ENCODE data around the gene MYPN.

MYPN gene

GRCh38 chr10:68166871-68167585 lies 57.7 kb downstream of the MYPN start:
- WGBS, 2 experiments: 89 to 90% methylated on average over 3 of the region's 3 CpGs

GRCh38 chr10:68167586-68168189 lies 58.4 kb downstream of the MYPN start:
- Histone ChIP-seq H3K4me1 (ENCODE audit: control insufficient read depth, insufficient read depth, low read length) (no peaks in the 10 kb centered on the region), H3K27me3 (ENCODE audit: control insufficient read depth, insufficient read depth, low read length, poor library complexity, severe bottlenecking) (no peaks in the 10 kb centered on the region), H3K36me3 (ENCODE audit: control insufficient read depth, insufficient read depth, low read length) (no peaks in the 10 kb centered on the region), H3K4me3 (ENCODE audit: insufficient read depth, low read depth, low read length) (no peak overlapping the region), H3K9me3 (ENCODE audit: control insufficient read depth, low read length) (no peaks in the 10 kb centered on the region), H3K27ac (ENCODE audit: insufficient read depth, low read depth, low read length, poor library complexity, severe bottlenecking) (no peak overlapping the region)
- 93 to 94% methylated on average over 6 of the region's 6 CpGs for WGBS, 2 experiments

More at GRCh38 chr10:68166871-68167585, 57.7 kb downstream of the MYPN start:
- Histone ChIP-seq H3K4me3 (ENCODE audit: insufficient read depth, low read depth, low read length) (no peak overlapping the region), H3K9me3 (ENCODE audit: control insufficient read depth, low read length) (no peaks in the 10 kb centered on the region), H3K36me3 (ENCODE audit: control insufficient read depth, insufficient read depth, low read length) (no peaks in the 10 kb centered on the region), H3K27me3 (ENCODE audit: control insufficient read depth, insufficient read depth, low read length, poor library complexity, severe bottlenecking) (no peaks in the 10 kb centered on the region), H3K27ac (ENCODE audit: insufficient read depth, low read depth, low read length, poor library complexity, severe bottlenecking) (no peak overlapping the region), H3K4me1 (ENCODE audit: control insufficient read depth, insufficient read depth, low read length) (no peaks in the 10 kb centered on the region)

GRCh38 chr10:68171539-68172080 lies 62.3 kb downstream of the MYPN start:
- Histone ChIP-seq H3K4me1 (ENCODE audit: control insufficient read depth, insufficient read depth, low read length) (no peaks in the 10 kb centered on the region), H3K4me3 (ENCODE audit: insufficient read depth, low read depth, low read length) (no peak overlapping the region), H3K36me3 (ENCODE audit: control insufficient read depth, insufficient read depth, low read length) (no peaks in the 10 kb centered on the region), H3K9me3 (ENCODE audit: control insufficient read depth, low read length) (no peaks in the 10 kb centered on the region), H3K27ac (ENCODE audit: insufficient read depth, low read depth, low read length, poor library complexity, severe bottlenecking) (no peak overlapping the region), H3K27me3 (ENCODE audit: control insufficient read depth, insufficient read depth, low read length, poor library complexity, severe bottlenecking) (no peaks in the 10 kb centered on the region)
- WGBS, 2 experiments: 86 to 97% methylated on average over 1 of the region's 1 CpG

- H3K27ac ChIP-seq (ENCODE audit: insufficient read depth, low read depth, low read length, poor library complexity, severe bottlenecking): no peak overlapping the region
- H3K27me3 ChIP-seq (ENCODE audit: control insufficient read depth, insufficient read depth, low read length, poor library complexity, severe bottlenecking): no peaks in the 10 kb centered on the region
- no peaks in the 10 kb centered on the region for H3K36me3 ChIP-seq (ENCODE audit: control insufficient read depth, insufficient read depth, low read length)
- 97 to 100% methylated on average over 2 of the region's 2 CpGs for WGBS, 2 experiments
- no peaks in the 10 kb centered on the region for H3K4me1 ChIP-seq (ENCODE audit: control insufficient read depth, insufficient read depth, low read length)
- no peaks in the 10 kb centered on the region for H3K9me3 ChIP-seq (ENCODE audit: control insufficient read depth, low read length)
- H3K4me3 ChIP-seq (ENCODE audit: insufficient read depth, low read depth, low read length): no peak overlapping the region
These were observed 63.0 kb downstream of the MYPN start for GRCh38 chr10:68172324-68172723.

- Histone ChIP-seq H3K27ac (ENCODE audit: insufficient read depth, low read depth, low read length, poor library complexity, severe bottlenecking) (no peak overlapping the region), H3K4me1 (ENCODE audit: control insufficient read depth, insufficient read depth, low read length) (no peaks in the 10 kb centered on the region), H3K36me3 (ENCODE audit: control insufficient read depth, insufficient read depth, low read length) (no peaks in the 10 kb centered on the region), H3K27me3 (ENCODE audit: control insufficient read depth, insufficient read depth, low read length, poor library complexity, severe bottlenecking) (no peaks in the 10 kb centered on the region), H3K9me3 (ENCODE audit: control insufficient read depth, low read length) (no peaks in the 10 kb centered on the region), H3K4me3 (ENCODE audit: insufficient read depth, low read depth, low read length) (no peak overlapping the region)
- WGBS, 2 experiments: no CpG with 5 or more reads among the region's 1 CpG
These were observed 66.7 kb downstream of the MYPN start for GRCh38 chr10:68175949-68176348.

DNA sequence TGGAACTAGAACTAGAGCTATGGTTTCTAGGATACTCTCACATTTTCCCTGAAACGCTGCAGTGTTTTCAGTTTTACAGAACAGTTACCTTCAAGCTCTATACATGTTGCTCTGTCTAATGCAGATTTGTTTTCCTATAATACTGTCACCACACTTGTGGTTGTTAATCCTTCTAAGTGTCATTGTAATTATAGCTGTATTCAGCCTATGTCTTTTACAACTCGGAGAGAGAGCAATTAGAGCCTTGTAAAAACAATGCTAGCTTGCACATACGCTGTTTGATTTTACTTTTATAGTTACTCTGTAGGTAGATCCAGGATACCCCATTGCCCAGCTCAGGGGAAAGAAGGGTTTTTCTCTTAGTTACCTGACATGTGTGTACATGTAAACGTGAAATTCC lies 67.5 kb downstream of the MYPN start:
- H3K4me3 ChIP-seq (ENCODE audit: insufficient read depth, low read depth, low read length): no peak overlapping the region
- H3K36me3 ChIP-seq (ENCODE audit: control insufficient read depth, insufficient read depth, low read length): no peaks in the 10 kb centered on the region
- 94 to 98% methylated on average over 4 of the region's 4 CpGs for WGBS, 2 experiments
- no peak overlapping the region for H3K27ac ChIP-seq (ENCODE audit: insufficient read depth, low read depth, low read length, poor library complexity, severe bottlenecking)
- H3K27me3 ChIP-seq (ENCODE audit: control insufficient read depth, insufficient read depth, low read length, poor library complexity, severe bottlenecking): no peaks in the 10 kb centered on the region
- H3K9me3 ChIP-seq (ENCODE audit: control insufficient read depth, low read length): no peaks in the 10 kb centered on the region
- no peaks in the 10 kb centered on the region for H3K4me1 ChIP-seq (ENCODE audit: control insufficient read depth, insufficient read depth, low read length)

DNA sequence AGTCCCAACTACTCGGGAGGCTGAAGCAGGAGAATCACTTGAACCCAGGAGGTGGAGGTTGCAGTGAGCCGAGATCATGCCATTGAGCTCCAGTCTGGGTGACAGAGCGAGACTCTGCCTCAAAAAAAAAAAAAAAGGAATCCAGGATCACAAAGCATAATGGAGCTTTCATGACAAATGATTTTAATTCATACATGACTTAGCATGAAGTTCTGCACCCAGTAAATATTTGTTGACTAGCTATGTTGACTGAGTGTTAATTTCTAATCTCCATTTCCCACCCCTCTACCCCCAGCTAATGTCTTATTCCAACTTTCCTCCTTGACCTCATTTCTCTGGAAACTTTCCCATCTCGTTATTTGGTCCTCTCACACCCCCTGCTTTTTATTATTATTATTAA lies 69.3 kb downstream of the MYPN start:
- Histone ChIP-seq H3K9me3 (ENCODE audit: control insufficient read depth, low read length) (no peaks in the 10 kb centered on the region), H3K27ac (ENCODE audit: insufficient read depth, low read depth, low read length, poor library complexity, severe bottlenecking) (no peak overlapping the region)
- WGBS, 2 experiments: 93 to 95% methylated on average over 3 to 4 of the region's 4 CpGs

GRCh38 chr10:68179016-68179415 lies 69.7 kb downstream of the MYPN start:
- Histone ChIP-seq H3K36me3 (ENCODE audit: control insufficient read depth, insufficient read depth, low read length) (no peaks in the 10 kb centered on the region), H3K27ac (ENCODE audit: insufficient read depth, low read depth, low read length, poor library complexity, severe bottlenecking) (no peak overlapping the region), H3K4me1 (ENCODE audit: control insufficient read depth, insufficient read depth, low read length) (no peaks in the 10 kb centered on the region), H3K27me3 (ENCODE audit: control insufficient read depth, insufficient read depth, low read length, poor library complexity, severe bottlenecking) (no peaks in the 10 kb centered on the region), H3K9me3 (ENCODE audit: control insufficient read depth, low read length) (no peaks in the 10 kb centered on the region), H3K4me3 (ENCODE audit: insufficient read depth, low read depth, low read length) (no peak overlapping the region)
- 84 to 89% methylated on average over 3 of the region's 3 CpGs for WGBS, 2 experiments

More for the DNA sequence above, 69.3 kb downstream of the MYPN start:
- Histone ChIP-seq H3K36me3 (ENCODE audit: control insufficient read depth, insufficient read depth, low read length) (no peaks in the 10 kb centered on the region), H3K4me1 (ENCODE audit: control insufficient read depth, insufficient read depth, low read length) (no peaks in the 10 kb centered on the region), H3K4me3 (ENCODE audit: insufficient read depth, low read depth, low read length) (no peak overlapping the region), H3K27me3 (ENCODE audit: control insufficient read depth, insufficient read depth, low read length, poor library complexity, severe bottlenecking) (no peaks in the 10 kb centered on the region)

DNA sequence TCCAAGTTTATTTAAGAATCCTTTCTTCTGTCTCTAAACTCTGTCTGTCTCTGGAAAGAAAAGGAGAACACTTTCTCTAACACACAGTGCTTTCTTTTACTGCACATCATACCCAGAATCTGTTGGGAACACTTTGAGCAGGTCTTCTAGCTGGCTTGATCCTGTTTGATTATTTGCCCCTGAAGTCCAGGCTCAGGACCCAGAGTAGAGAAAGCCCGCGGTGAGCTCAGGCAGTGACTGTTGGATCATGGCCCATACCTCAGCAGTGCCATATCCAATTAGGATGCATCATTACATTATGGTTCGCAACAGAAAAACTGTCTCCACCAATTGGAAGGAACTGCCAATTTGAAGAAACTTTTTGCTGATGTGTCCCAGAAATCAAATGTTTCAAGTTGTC lies 71.2 kb downstream of the MYPN start:
- 96 to 97% methylated on average over 3 of the region's 3 CpGs for WGBS, 2 experiments
- Histone ChIP-seq H3K4me1 (ENCODE audit: control insufficient read depth, insufficient read depth, low read length) (no peaks in the 10 kb centered on the region), H3K36me3 (ENCODE audit: control insufficient read depth, insufficient read depth, low read length) (no peaks in the 10 kb centered on the region), H3K27ac (ENCODE audit: insufficient read depth, low read depth, low read length, poor library complexity, severe bottlenecking) (no peak overlapping the region), H3K27me3 (ENCODE audit: control insufficient read depth, insufficient read depth, low read length, poor library complexity, severe bottlenecking) (no peaks in the 10 kb centered on the region), H3K4me3 (ENCODE audit: insufficient read depth, low read depth, low read length) (no peak overlapping the region), H3K9me3 (ENCODE audit: control insufficient read depth, low read length) (no peaks in the 10 kb centered on the region)

DNA sequence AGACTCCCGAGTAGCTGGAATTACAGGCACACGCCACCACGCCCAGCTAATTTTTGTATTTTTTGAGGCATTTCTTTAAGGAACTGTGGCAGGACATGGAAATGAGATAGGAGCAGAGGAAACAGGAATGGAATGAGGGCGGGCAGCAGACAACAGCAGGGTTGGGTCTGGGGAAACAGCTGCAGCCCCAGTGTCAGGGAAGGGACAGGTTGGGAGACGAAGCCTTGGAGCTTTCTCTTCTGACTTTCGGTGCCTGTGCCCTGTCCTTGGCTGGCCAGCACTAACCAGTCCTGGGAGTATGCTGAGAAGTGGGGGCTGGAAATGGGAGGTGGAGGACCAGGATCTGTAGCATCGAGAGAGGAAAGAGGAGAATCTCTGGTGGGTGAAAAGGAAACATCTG lies 75.3 kb downstream of the MYPN start:
- no peaks in the 10 kb centered on the region for H3K4me1 ChIP-seq (ENCODE audit: control insufficient read depth, insufficient read depth, low read length)
- H3K36me3 ChIP-seq (ENCODE audit: control insufficient read depth, insufficient read depth, low read length): no peaks in the 10 kb centered on the region
- H3K9me3 ChIP-seq (ENCODE audit: control insufficient read depth, low read length): no peaks in the 10 kb centered on the region
- no peak overlapping the region for H3K27ac ChIP-seq (ENCODE audit: insufficient read depth, low read depth, low read length, poor library complexity, severe bottlenecking)
- no peak overlapping the region for H3K4me3 ChIP-seq (ENCODE audit: insufficient read depth, low read depth, low read length)
- no peaks in the 10 kb centered on the region for H3K27me3 ChIP-seq (ENCODE audit: control insufficient read depth, insufficient read depth, low read length, poor library complexity, severe bottlenecking)
- 87 to 89% methylated on average over 7 of the region's 7 CpGs for WGBS, 2 experiments
